ENCODE data around the gene TMPRSS5.

Gene TMPRSS5

DNA sequence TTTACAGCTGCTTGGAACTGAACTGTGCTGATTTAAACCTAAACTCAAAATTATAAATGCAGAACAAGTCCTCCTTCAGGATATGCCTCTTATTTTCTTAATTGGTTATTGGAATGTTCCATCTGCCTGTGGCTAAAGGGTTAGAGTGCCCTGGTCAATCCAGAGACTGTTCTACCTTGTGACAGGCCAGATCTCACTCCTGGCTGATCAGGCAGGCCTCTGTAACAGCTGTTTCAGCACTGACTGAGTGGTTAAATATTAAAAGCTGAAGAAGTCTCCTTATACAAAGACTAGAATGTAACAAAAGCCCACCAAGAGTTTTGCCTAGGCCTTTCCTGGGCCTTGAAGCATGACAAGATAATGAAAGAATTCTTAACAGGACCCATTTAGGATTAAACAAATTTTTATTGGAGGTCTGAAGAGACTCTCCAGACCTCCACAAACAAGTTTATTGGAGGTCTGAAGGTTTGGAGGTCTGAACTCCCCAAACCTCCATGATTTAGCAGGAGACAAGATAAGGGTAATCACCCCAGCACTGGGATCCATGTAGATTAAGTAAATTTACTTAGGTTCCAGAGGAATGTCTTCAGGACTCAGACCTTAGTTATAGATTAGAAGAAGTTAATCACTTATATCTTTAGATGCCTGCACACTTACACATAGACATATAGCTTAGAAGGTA lies 35.8 kb downstream of the TMPRSS5 start:
- TF ChIP-seq, protein P1, sequence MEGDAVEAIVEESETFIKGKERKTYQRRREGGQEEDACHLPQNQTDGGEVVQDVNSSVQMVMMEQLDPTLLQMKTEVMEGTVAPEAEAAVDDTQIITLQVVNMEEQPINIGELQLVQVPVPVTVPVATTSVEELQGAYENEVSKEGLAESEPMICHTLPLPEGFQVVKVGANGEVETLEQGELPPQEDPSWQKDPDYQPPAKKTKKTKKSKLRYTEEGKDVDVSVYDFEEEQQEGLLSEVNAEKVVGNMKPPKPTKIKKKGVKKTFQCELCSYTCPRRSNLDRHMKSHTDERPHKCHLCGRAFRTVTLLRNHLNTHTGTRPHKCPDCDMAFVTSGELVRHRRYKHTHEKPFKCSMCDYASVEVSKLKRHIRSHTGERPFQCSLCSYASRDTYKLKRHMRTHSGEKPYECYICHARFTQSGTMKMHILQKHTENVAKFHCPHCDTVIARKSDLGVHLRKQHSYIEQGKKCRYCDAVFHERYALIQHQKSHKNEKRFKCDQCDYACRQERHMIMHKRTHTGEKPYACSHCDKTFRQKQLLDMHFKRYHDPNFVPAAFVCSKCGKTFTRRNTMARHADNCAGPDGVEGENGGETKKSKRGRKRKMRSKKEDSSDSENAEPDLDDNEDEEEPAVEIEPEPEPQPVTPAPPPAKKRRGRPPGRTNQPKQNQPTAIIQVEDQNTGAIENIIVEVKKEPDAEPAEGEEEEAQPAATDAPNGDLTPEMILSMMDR (IDR thresholded peaks at IDR 0.05; ENCODE audit: low read depth, low read length, missing control alignments), result no peak
- H3K4me3 ChIP-seq (ENCODE audit: low read depth, low read length), result no peak overlapping the region
- DNase-seq (ENCODE audit: low read depth), result no peak

GRCh38 chr11:113668255-113668654 lies 37.9 kb downstream of the TMPRSS5 start:
- TF ChIP-seq, protein P1 (IDR thresholded peaks at IDR 0.05; ENCODE audit: low read depth, low read length, missing control alignments), result no peak
- no peak for DNase-seq (ENCODE audit: low read depth)

DNA sequence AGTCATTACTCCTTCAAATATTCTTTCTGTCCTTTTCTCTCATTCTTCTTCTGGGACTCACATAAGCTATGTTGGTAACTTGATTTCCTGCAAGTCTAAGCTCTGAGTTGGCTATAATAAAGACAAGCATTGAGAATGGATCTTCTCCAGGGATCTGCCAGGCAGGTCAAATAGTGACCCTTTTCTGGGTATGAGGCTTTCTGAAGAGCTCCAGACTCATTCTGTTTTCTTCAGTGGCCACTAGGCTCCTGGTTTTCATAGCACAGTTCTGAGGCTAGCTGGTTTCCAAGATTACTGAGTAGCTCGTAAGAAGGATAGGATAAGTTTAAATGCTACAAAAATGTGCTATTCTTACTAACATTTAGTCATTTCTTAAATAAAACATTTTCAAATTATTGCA lies 38.3 kb downstream of the TMPRSS5 start:
- no peak for DNase-seq (ENCODE audit: low read depth)
- TF ChIP-seq, protein P1 (IDR thresholded peaks at IDR 0.05; ENCODE audit: low read depth, low read length, missing control alignments), result no peak
- H3K4me3 ChIP-seq (ENCODE audit: low read depth, low read length), result no peak overlapping the region

More at GRCh38 chr11:113668255-113668654, 37.9 kb downstream of the TMPRSS5 start:
- H3K4me3 ChIP-seq (ENCODE audit: low read depth, low read length), result no peak overlapping the region

GRCh38 chr11:113666584-113666983 lies 39.5 kb downstream of the TMPRSS5 start:
- TF ChIP-seq, protein P1 (IDR thresholded peaks at IDR 0.05; ENCODE audit: low read depth, low read length, missing control alignments), result no peak
- DNase-seq (ENCODE audit: low read depth), result no peak
- H3K4me3 ChIP-seq (ENCODE audit: low read depth, low read length), result no peak overlapping the region

- DNase-seq (ENCODE audit: low read depth), result no peak
- H3K4me3 ChIP-seq (ENCODE audit: low read depth, low read length), result no peak overlapping the region
- TF ChIP-seq, protein P1 (IDR thresholded peaks at IDR 0.05; ENCODE audit: low read depth, low read length, missing control alignments), result no peak
These were observed 41.0 kb downstream of the TMPRSS5 start for GRCh38 chr11:113664981-113665710.

DNA sequence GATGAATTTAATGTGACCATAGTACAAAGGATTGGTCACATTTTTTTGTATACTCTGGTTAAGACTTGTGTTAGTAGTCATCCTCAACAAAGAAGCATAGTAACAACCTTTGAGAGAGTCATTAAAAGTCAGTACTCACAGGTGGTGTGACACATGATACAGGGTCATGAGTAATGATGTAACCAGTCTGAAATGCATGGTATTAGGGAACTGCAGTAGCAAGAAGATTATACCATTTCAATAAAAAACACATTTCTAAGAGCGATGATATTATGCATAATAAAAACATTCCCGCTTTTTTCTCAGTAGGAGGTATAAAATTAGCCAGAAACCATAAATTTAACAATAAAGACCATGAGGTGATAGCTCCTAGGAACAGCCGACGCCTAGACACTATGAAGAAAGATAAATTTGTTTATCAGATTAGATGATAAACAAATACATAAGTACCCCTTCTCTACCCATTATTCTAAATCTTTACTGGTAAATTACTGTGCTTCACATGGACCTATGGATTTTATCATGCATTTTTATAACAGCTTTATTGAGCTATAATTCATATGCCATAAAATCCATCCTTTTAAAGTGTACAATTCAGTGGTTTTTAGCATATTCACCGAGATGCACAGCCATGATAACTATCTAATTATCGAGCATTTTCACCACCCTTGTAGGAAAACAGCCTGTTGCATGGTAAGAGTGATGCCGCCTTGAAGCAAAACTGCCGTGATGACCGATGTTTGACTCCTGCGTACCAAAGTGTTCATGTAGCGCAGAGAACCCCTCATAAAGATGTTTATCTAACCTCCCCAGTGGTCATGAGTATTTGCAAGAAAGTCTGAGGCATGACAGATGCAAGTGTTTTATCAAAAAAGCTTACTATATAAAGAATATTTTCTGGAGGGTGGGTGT lies 41.8 kb downstream of the TMPRSS5 start:
- no peak for DNase-seq (ENCODE audit: low read depth)
- TF ChIP-seq, protein P1 (IDR thresholded peaks at IDR 0.05; ENCODE audit: low read depth, low read length, missing control alignments), result no peak
- H3K4me3 ChIP-seq (ENCODE audit: low read depth, low read length), result no peak overlapping the region

All from GM12864 (cell line).